Adrenal gland (tissue), 12 donors: ENCODE data around the gene ARPC1B. TPM values are rescaled to one million over a fixed set of nuclear protein-coding genes. Genes with fewer than 3 reads are reported as not detected.
A peak's percentile ranks its signal among the peaks of the same experiment; 100 is the strongest.

Experiments
- DNase-seq, 7 donors: peaks; one replicate each; pipeline ENCODE4 v3.0.0-alpha.2; 2019 to 2020
- H3K27ac ChIP-seq, 5 donors: fragments of 200-600 bp; sonication (generic) in 4 of 5; 1 replicate in 3 of 5; 2 replicates in 2 of 5; pipeline versions ENCODE4 v1.5.1 to v1.8.0; 2016 to 2020; ENCODE audit warnings: mild to moderate bottlenecking in 1 of 5
- H3K27me3 ChIP-seq: fragments of 200-600 bp; 2 replicates; pipeline ENCODE4 v1.8.0; 2021
- H3K36me3 ChIP-seq, 2 donors: fragments of 200-600 bp; replicated peaks in 1 of 2; 1 replicate in 1 of 2; 2 replicates in 1 of 2; pipeline versions ENCODE4 v1.5.1 to v1.8.0; 2018 to 2022
- H3K4me1 ChIP-seq, 2 donors: fragments of 200-600 bp; replicated peaks in 1 of 2; 1 replicate in 1 of 2; 2 replicates in 1 of 2; pipeline versions ENCODE4 v1.5.1 to v1.8.0; 2018 to 2021
- H3K4me3 ChIP-seq, 4 donors: fragments of 200-600 bp; sonication (generic) in 3 of 4; one replicate each; pipeline ENCODE4 v1.5.1; 2016 to 2018
- H3K9me3 ChIP-seq, 3 donors: fragments of 200-600 bp; sonication (generic) in 1 of 3; replicated peaks in 1 of 3; 1 replicate in 2 of 3; 2 replicates in 1 of 3; pipeline versions ENCODE4 v1.5.1 to v1.8.0; 2016 to 2021
- CTCF ChIP-seq, 6 experiments: fragments of 450-650 bp in 4 of 6; fragments of 200-600 bp in 2 of 6; sonication (generic) in 1 of 6; IDR thresholded peaks; 1 replicate in 5 of 6; 2 replicates in 1 of 6; pipeline versions ENCODE4 v1.5.1 to v1.8.0; 2016 to 2021; ENCODE audit warnings: antibody characterized with exemption in 6 of 6, mild to moderate bottlenecking in 2 of 6, moderate library complexity in 1 of 6
- POLR2A ChIP-seq, 2 donors: fragments of 450-650 bp; IDR thresholded peaks; one replicate each; pipeline ENCODE4 v1.6.1; 2017; ENCODE audit warnings: antibody characterized with exemption in 2 of 2, mild to moderate bottlenecking in 2 of 2, moderate library complexity in 1 of 2
- WGBS, 4 donors: extraction: QIAGEN DNeasy Blood & Tissue Kit in 2 of 4; methylation state at CpG; one replicate each; pipeline versions ENCODE4 v1.1.5 to v1.1.7; 2013 to 2017; 5-methylcytosine and 5-hydroxymethylcytosine counted together
- intact Hi-C, 2 donors: fragments of 100-400 bp; cut with DNase I; formaldehyde crosslinking; loops; one replicate each; pipeline versions ENCODE4 v1.14.1 to v1.15.0; 2022 to 2023
- polyA plus RNA-seq, 3 donors: library from polyadenylated mRNA; stranded (reverse); fragments of 200-250 nt in 2 of 3; fragments of 350-450 nt in 1 of 3; fragmentation: Illumina TruSeq in 1 of 3; extraction: RNeasy Lipid Tissue Mini Kit (QIAGEN cat#74804) in 1 of 3; gene quantifications; one replicate each; pipeline ENCODE4 v1.2.3, GENCODE V29; 2013 to 2014
- total RNA-seq, 9 donors: library from RNA; depleted of rRNA in 4 of 9; stranded (reverse); fragments of >200 nt in 4 of 9; fragments of 120-200 nt in 1 of 9; fragmentation: NEBNext Ultra II Directional in 1 of 9; extraction: Animal tissue kit (Norgen Biotek cat#: 25700) in 1 of 9; gene quantifications; one replicate each; pipeline versions ENCODE4 v1.1.0 to v1.2.4, GENCODE V29; 2013 to 2023
- donor health status: healthy with polysubstance abuse.
- donor health status: Bipolar disorder and iron deficiency.
- donor health status: DM: yes; HTN: yes; CAD: no.
- donor health status: DM: no; HTN: no; CAD: no.
- donor health status: DM: no; HTN: no; CAD: no.
- donor health status: DM: yes; HTN: yes; CAD: no.

ARPC1B gene
- total and polyA plus RNA-seq, 12 donors: 57.2 to 353 (median 94.3) TPM

GRCh38 chr7:99433158-99433557, 58.6 kb downstream of the ARPC1B start:
- WGBS, 4 donors: 95 to 100% (median 97%) methylated on average over 3 to 9 of the region's 9 CpGs
- Histone ChIP-seq H3K4me3 (no peak overlapping the region), H3K27ac (no peak overlapping the region), H3K9me3 (no peaks in the 10 kb centered on the region), H3K36me3 (peaks cover 0 to 65% of the 10 kb centered on the region in 2 donors), H3K4me1 (peaks cover 5 to 6% of the 10 kb centered on the region in 2 donors), H3K27me3 (no peaks in the 10 kb centered on the region)
- TF ChIP-seq CTCF (IDR thresholded peaks at IDR 0.05) (no peak), POLR2A (IDR thresholded peaks at IDR 0.05) (no peak)
- intact Hi-C loops: no loop called here
- no peak for DNase-seq

- H3K4me1 ChIP-seq: peaks cover 15% of the 10 kb centered on the region in 2 donors
- H3K36me3 ChIP-seq: peaks cover 0 to 19% of the 10 kb centered on the region in 2 donors
- WGBS, 4 donors: 17 to 22% (median 19%) methylated on average over 16 to 20 of the region's 20 CpGs
- intact Hi-C loops: no loop called here
- H3K4me3 ChIP-seq: peak overlapping the region in 3 of 4 donors; percentile 37 to 84 (median 47)
- H3K9me3 ChIP-seq: no peaks in the 10 kb centered on the region
- TF ChIP-seq POLR2A (IDR thresholded peaks at IDR 0.05): no peak
- no peak for TF ChIP-seq CTCF (IDR thresholded peaks at IDR 0.05)
- no peak for DNase-seq
- H3K27me3 ChIP-seq: no peaks in the 10 kb centered on the region
- H3K27ac ChIP-seq: peak overlapping the region in 4 of 5 donors; percentile 54 to 86 (median 72)
Measured at GRCh38 chr7:99437946-99438572, 63.5 kb downstream of the ARPC1B start.

- peaks cover 0 to 11% of the 10 kb centered on the region in 2 donors for H3K36me3 ChIP-seq
- H3K4me1 ChIP-seq: peaks cover 15% of the 10 kb centered on the region in 2 donors
- H3K4me3 ChIP-seq: peak within 1 kb of the TSS; percentile 37 to 84 (median 52)
- no peaks in the 10 kb centered on the region for H3K27me3 ChIP-seq
- DNase-seq: peak; percentile 95 to 97 (median 97)
- H3K9me3 ChIP-seq: no peaks in the 10 kb centered on the region
- peak within 1 kb of the TSS in 4 of 5 donors; percentile 54 to 86 (median 72) for H3K27ac ChIP-seq
- intact Hi-C loops: no loop called here
- WGBS, 4 donors: 0 to 2% (median 0%) methylated on average over 16 to 89 of the region's 89 CpGs
- TF ChIP-seq CTCF (IDR thresholded peaks at IDR 0.05): no peak
- TF ChIP-seq POLR2A (IDR thresholded peaks at IDR 0.05): peak; percentile 22 to 74
Measured at GRCh38 chr7:99438573-99439480, 64.3 kb downstream of the ARPC1B start, which contains the start of the genes CPSF4 and PTCD1. Gene CPSF4, plus strand, starts transcription at chr7:99438943. Its CDS starts 140 bp downstream, at chr7:99439083. Gene PTCD1, minus strand, starts transcription at chr7:99438798. Its CDS starts 3,556 bp downstream, at chr7:99435242.

- no peak overlapping the region for H3K27ac ChIP-seq
- peaks cover 15% of the 10 kb centered on the region in 2 donors for H3K4me1 ChIP-seq
- H3K27me3 ChIP-seq: no peaks in the 10 kb centered on the region
- peaks cover 0 to 8% of the 10 kb centered on the region in 2 donors for H3K36me3 ChIP-seq
- no peak for DNase-seq
- 76 to 85% (median 84%) methylated on average over 6 to 9 of the region's 9 CpGs for WGBS, 4 donors
- intact Hi-C loops: no loop called here
- peak overlapping the region in 1 of 4 donors; percentile 84 for H3K4me3 ChIP-seq
- no peaks in the 10 kb centered on the region for H3K9me3 ChIP-seq
- no peak for TF ChIP-seq CTCF (IDR thresholded peaks at IDR 0.05)
- TF ChIP-seq POLR2A (IDR thresholded peaks at IDR 0.05): no peak
Measured at GRCh38 chr7:99440195-99440594, 65.7 kb downstream of the ARPC1B start.
